OCI-LY7 (cell line): Measurements from ENCODE around the gene ARHGEF11.

Experiments used
- CTCF ChIP-seq: fragments of 200-600 bp; sonication (generic); conservative IDR thresholded peaks from 2 replicates; pipeline ENCODE4 v1.5.1; 2014; ENCODE audit warnings: mild to moderate bottlenecking, antibody characterized with exemption, low read length, moderate library complexity, mixed read lengths
- EZH2phosphoT487 ChIP-seq: fragments of 200-600 bp; sonication (generic); IDR thresholded peaks from 2 replicates; pipeline ENCODE4 v1.6.1; 2018; ENCODE audit warnings: low read depth, borderline replicate concordance, mild to moderate bottlenecking, mixed run types, antibody characterized with exemption, low read length, moderate library complexity, mixed read lengths

DNA sequence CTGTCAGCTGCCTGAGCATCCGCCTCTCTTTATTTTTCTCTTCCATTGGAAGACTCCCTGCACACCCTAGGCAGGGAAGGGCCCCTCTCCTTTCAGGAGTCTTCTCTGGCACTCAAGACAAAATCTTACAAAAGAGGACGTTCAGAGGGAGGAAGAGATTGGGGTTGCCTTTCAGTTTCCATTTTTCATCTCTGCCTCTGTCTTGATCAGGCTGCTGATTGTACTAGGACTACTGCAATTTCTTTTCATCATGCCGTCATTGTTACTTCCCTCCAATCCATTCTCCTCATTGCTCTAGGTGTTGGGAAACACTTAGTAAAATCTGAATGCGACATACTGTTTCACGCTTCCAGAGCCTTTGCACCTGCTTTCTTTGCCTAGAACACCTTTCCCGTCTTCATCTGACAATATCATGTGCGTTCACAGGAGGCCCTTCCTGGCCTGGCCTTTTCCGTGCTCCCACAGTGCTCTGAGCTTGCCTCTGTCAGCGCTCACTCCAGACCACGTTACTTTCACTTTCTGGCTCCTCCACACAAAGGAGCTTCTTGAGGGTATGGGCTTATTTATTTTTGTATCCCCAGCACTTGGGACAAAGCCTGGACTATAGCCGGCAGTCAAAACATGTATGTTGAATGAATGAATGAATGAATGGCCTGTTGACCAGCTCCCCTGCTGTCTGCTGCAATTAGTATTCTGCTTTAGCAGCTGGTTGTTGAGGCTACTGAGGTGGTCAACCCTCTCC is 114.2 kb downstream of the ARHGEF11 start:
- TF ChIP-seq CTCF (no peak), EZH2phosphoT487 (no peak)
